ENCODE data around the gene VSTM2B.

- no peak for TF ChIP-seq CTCF (conservative IDR thresholded peaks at IDR 0.05)
- TF ChIP-seq EZH2 (IDR thresholded peaks at IDR 0.05; ENCODE audit: low read depth): no peak
These were observed 23.6 kb downstream of the VSTM2B start for GRCh38 chr19:29549105-29550070.
